GM12891 (cell line): Measurements from ENCODE around the gene SIL1.

Source experiments
- POLR2A ChIP-seq: IDR thresholded peaks from 2 replicates; pipeline ENCODE4 v1.6.1; 2011; ENCODE audit warnings: low read depth, low read length, control low read depth
- POLR2AphosphoS5 ChIP-seq: IDR thresholded peaks from 2 replicates; pipeline ENCODE4 v1.6.1; 2011; ENCODE audit warnings: low read depth, low read length, control low read depth
- TAF1 ChIP-seq: IDR thresholded peaks from 2 replicates; pipeline ENCODE4 v1.6.1; 2011; ENCODE audit warnings: low read depth, low read length, control low read depth

DNA sequence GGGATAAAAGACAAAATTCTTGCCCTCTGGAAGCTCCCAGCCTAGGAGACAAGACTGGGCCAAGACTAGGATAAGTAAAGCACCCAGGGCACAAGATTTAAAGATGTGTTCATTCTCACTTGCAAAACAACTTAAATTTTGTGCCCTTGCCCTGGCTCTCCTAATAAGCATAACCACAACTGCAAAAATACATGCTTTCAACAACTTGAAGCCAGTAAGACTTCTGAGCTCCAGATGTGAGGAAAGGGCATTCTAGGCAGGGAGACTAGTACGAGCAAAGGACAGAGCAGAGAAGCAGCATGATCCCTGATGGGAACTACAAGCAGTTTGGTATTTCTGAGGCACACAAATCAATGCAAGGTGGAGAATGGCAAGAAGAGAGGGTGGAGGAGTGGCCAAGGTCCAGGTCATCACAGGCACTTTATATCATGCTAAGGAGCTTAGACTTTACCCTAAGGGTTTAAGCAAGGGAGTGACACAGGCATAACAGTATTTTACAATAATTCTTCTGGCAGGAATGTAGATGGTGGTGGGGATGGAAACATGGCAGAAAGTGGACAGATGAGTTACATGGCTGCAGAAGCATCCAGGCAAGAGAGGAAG is 30.1 kb upstream of the SIL1 start:
- TF ChIP-seq POLR2AphosphoS5 (no peak), POLR2A (no peak), TAF1 (no peak)
